ENCODE measurements around the gene PDHA2. TPM values are rescaled to one million over a fixed set of nuclear protein-coding genes. Genes with fewer than 3 reads are reported as not detected.

Gene PDHA2
- total and polyA plus RNA-seq, 2 of the 8 experiments (the other 6 are each of a cell fraction or from before 2014, with no cell fraction given) = not detected

DNA sequence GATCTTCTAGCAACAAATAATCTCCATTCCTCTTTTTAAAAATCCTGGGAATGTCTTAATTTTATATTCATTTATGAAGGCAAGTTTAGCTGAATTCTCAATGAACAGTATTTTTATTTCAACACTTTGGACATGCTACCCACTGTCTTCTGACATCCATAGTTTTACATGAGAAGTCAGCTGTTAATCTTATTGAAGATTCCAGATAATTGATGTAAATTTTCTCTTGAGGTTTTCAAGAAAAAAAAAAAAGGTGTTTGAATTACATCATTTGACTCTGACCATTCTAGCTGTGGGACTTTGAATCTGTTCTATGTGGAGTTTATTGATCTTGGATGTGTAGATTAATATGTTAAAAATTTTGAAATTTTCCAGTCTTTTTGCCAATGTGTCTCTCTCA, 28.0 kb downstream of the PDHA2 start:
- Histone ChIP-seq H3K79me2 (ENCODE audit: control insufficient read depth in 1 of 2, insufficient read depth in 2 of 2, low read length in 2 of 2) (no peaks in the 10 kb centered on the region), H3K4ac (replicated peaks; ENCODE audit: insufficient read length, low read depth, low read length) (no peak overlapping the region), H2BK120ac (replicated peaks; ENCODE audit: low read depth, low read length) (no peak overlapping the region), H2BK5ac (ENCODE audit: low read depth, low read length) (no peak overlapping the region), H4K91ac (replicated peaks; ENCODE audit: insufficient read length, low read length) (no peak overlapping the region), H3K23me2 (ENCODE audit: low read depth, low read length) (no peaks in the 10 kb centered on the region), H3K18ac (ENCODE audit: extremely low read depth, low read length) (no peak overlapping the region), H3K36me3 (ENCODE audit: control insufficient read depth in 2 of 4, insufficient read depth in 4 of 4, low read length in 3 of 4) (peaks cover 0 to 4% (median 0%) of the 10 kb centered on the region in 4 experiments; a peak in 1 of 8 replicates), H3K9me3 (ENCODE audit: insufficient read depth in 2 of 2, low read depth in 1 of 2, low read length in 1 of 2) (peaks cover 8 to 20% of the 10 kb centered on the region in 2 experiments; a peak in 3 of 4 replicates), H3K27ac (ENCODE audit: low read depth, low read length) (no peak overlapping the region), H2BK15ac (ENCODE audit: low read length) (no peak overlapping the region), H4K8ac (ENCODE audit: extremely low read depth, insufficient read depth, low read length) (no peak overlapping the region), H2AFZ (ENCODE audit: low read length) (no peak overlapping the region), H2BK12ac (ENCODE audit: low read depth, low read length) (no peak overlapping the region), H3K14ac (ENCODE audit: insufficient read length) (no peak overlapping the region), H3K23ac (ENCODE audit: insufficient read length) (no peak overlapping the region), H4K20me1 (replicated peaks in 1 of 2; ENCODE audit: control insufficient read depth in 1 of 2, insufficient read depth in 2 of 2, low read length in 2 of 2) (no peaks in the 10 kb centered on the region), H3K4me2 (ENCODE audit: insufficient read depth in 1 of 2, low read depth in 2 of 2, low read length in 2 of 2) (no peak overlapping the region), H3K56ac (replicated peaks; ENCODE audit: insufficient read length, low read depth, low read length) (no peak overlapping the region), H3K4me1 (replicated peaks in 1 of 4; ENCODE audit: control insufficient read depth in 3 of 4, insufficient read depth in 4 of 4, low read length in 3 of 4) (no peaks in the 10 kb centered on the region), H3K27me3 (replicated peaks in 1 of 4; ENCODE audit: control insufficient read depth in 3 of 4, extremely low read depth in 1 of 4, insufficient read depth in 3 of 4, low read length in 3 of 4) (no peaks in the 10 kb centered on the region), H3K79me1 (ENCODE audit: low read depth, low read length) (no peaks in the 10 kb centered on the region), H3K4me3 (ENCODE audit: extremely low read depth in 1 of 4, insufficient read depth in 2 of 4, low read depth in 3 of 4, low read length in 4 of 4) (no peak overlapping the region), H2AK5ac (ENCODE audit: low read depth, low read length) (no peak overlapping the region), H4K5ac (ENCODE audit: insufficient read length, low read depth, low read length) (no peak overlapping the region), H3K9ac (replicated peaks in 1 of 4; ENCODE audit: extremely low read depth in 1 of 4, low read depth in 3 of 4, low read length in 3 of 4) (no peak overlapping the region), H2BK20ac (ENCODE audit: low read length) (no peak overlapping the region)
- DNase-seq (ENCODE audit: low read depth in 1 of 2, low spot score in 2 of 2) = no peak
- ChIA-PET POLR2A (ENCODE audit: partially characterized antibody) (no interaction called here), CTCF (ENCODE audit: partially characterized antibody) (interaction anchor here (0.7 kb wide), 1 partner anchor 1239 kb away, joined by 3 read pairs; no protein-coding TSS in a partner anchor)
- FAIRE-seq = no peak
- TF ChIP-seq HDAC6 (IDR thresholded peaks at IDR 0.05; ENCODE audit: low read depth, low read length) = no peak
- no peak for TF ChIP-seq CEBPB (IDR thresholded peaks at IDR 0.05; ENCODE audit: low read depth, low read length)
- no peak for TF ChIP-seq POU5F1 (IDR thresholded peaks at IDR 0.05; ENCODE audit: low read depth, low read length)
- TF ChIP-seq NRF1 (IDR thresholded peaks at IDR 0.05; ENCODE audit: low read depth, low read length) = no peak
- TF ChIP-seq TAF1 (IDR thresholded peaks at IDR 0.05; ENCODE audit: low read depth, low read length) = no peak
- no peak for TF ChIP-seq SRF (IDR thresholded peaks at IDR 0.05; ENCODE audit: low read depth, low read length)
- TF ChIP-seq, protein P1, sequence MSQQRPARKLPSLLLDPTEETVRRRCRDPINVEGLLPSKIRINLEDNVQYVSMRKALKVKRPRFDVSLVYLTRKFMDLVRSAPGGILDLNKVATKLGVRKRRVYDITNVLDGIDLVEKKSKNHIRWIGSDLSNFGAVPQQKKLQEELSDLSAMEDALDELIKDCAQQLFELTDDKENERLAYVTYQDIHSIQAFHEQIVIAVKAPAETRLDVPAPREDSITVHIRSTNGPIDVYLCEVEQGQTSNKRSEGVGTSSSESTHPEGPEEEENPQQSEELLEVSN (IDR thresholded peaks at IDR 0.05) = no peak
- no peak for TF ChIP-seq CBX5 (IDR thresholded peaks at IDR 0.05; ENCODE audit: low read depth, low read length)
- TF ChIP-seq CTBP2 (IDR thresholded peaks at IDR 0.05; ENCODE audit: borderline replicate concordance, insufficient read depth, insufficient read length, low read length) = no peak
- no peak for TF ChIP-seq RAD21 (IDR thresholded peaks at IDR 0.05 in 1 of 2, conservative IDR thresholded peaks at IDR 0.05 in 1 of 2; ENCODE audit: low read depth in 2 of 2, low read length in 2 of 2)
- TF ChIP-seq SIN3A (conservative IDR thresholded peaks at IDR 0.05 in 1 of 2, IDR thresholded peaks at IDR 0.05 in 1 of 2; ENCODE audit: low read depth in 1 of 2, low read length in 2 of 2) = no peak
- no peak for TF ChIP-seq KDM1A (IDR thresholded peaks at IDR 0.05; ENCODE audit: borderline replicate concordance, low read length)
- no peak for TF ChIP-seq CHD2 (IDR thresholded peaks at IDR 0.05; ENCODE audit: low read length)
- no peak for TF ChIP-seq BCL11A (IDR thresholded peaks at IDR 0.05; ENCODE audit: low read depth in 2 of 2, low read length in 2 of 2)
- no peak for TF ChIP-seq RFX5 (IDR thresholded peaks at IDR 0.05; ENCODE audit: borderline replicate concordance, low read depth, low read length)
